ENCODE measurements around the gene IRF2BP2.
"Not testable (repeated sequence)": the region's sequence is repeated elsewhere in the genome, so short reads cannot be mapped to it uniquely, and the experiment has no call there.

IRF2BP2 gene

DNA sequence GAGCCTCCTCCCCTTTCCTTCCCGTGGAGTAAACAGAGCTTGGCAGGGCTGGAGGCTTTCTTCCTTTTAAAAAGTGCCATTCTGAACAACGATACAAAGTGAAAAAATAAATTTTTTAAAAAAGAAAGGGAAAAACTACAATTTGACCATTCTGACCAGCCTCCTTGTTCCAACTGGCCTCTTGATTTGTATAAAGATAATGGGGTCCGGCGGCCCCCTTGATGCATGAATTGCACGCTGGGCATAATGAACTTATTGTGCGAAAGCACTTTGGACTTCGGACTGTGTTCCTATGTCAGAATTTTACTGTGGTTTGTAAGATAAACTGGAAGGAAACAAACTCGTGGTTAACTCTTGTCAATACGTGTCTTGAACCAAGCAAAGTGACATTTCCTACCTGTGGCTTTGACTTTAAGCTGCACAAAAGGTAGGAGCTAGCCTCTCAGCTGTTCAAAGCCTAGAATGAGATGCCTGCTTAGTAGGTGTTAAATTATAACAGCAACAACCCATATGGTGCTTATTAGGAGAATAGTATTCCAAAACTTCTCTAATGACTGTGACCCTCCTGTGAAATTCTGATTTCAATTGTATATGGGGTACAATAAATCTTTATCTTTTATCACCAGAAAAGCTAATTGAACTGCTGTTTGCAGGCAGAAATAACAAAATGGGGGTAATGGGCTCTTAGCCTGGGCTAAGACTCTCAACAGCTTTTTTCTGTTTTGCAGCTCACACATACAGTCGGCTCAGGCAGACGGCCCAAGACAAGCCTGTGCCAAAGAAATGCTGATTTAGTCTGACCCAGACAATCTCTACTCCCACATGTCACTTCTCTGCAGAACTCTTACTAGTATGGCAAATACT lies 9.3 kb downstream of the IRF2BP2 start:
- no peak for DNase-seq

DNA sequence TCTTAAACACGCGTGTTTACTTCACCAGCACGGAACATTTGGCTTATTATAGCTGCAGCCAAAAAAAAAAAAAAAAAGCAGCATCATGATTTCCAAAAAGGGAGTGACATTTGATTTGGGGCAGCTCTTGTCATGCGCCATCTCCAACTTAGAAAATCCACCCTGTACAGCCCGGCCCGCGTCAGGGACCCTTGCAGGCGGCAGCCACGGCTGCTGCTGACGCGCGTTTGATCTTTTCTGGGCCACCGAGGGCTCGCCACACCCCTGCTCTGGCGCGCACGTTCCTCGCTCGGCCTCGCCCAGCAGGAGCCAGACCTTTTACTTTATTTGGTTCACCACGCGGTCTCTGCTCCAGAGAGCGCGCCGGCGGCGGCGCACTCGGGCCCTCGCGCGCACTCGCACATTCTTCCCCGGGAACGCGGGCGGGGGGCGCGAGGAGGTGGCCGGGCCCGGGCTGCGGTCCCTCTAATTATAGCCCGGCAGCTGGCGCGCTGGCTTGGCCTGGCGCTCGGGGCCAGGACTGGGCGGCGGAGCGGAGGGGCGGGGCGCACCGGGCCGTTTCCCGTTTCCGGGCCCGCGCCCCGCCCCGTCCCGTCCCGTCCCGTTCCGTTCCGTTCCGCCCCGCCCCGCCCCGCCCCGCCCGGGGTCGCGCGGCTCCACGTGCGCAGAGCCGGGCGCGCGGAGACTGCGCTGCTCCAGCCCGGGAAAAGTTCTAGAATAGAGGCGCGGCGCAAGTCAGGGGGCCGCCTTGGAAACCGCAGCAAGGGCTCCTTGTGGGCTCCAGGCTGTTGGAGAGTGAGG lies 10.2 kb downstream of the IRF2BP2 start:
- peak; percentile 60 to 62 for DNase-seq

GRCh38 chr1:234598974-234599616 lies 10.9 kb downstream of the IRF2BP2 start:
- no peak for DNase-seq

- DNase-seq, result no peak
Observed at GRCh38 chr1:234597894-234598293, 12.1 kb downstream of the IRF2BP2 start.

GRCh38 chr1:234595899-234596298 lies 14.1 kb downstream of the IRF2BP2 start:
- no peak for DNase-seq

DNA sequence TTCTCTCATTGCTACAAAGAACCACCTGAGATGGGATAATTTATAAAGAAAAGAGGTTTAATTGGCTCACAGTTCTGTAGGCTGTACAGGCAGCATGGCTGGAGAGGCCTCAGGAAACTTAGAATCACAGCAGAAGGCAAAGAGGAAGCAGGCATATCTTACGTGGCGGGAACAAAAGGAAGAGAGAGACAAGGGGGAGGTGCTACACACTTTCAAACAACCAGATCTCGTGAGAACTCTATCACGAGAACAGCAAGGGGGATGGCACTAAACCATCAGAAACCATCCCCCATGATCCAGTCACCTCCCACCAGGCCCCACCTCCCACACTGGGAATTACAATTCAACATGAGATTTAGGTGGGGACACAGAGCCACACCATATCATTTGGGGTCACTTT lies 15.4 kb downstream of the IRF2BP2 start:
- DNase-seq, result not testable (repeated sequence)

- no peak for DNase-seq
Observed at GRCh38 chr1:234593771-234594504, 16.0 kb downstream of the IRF2BP2 start.

DNA sequence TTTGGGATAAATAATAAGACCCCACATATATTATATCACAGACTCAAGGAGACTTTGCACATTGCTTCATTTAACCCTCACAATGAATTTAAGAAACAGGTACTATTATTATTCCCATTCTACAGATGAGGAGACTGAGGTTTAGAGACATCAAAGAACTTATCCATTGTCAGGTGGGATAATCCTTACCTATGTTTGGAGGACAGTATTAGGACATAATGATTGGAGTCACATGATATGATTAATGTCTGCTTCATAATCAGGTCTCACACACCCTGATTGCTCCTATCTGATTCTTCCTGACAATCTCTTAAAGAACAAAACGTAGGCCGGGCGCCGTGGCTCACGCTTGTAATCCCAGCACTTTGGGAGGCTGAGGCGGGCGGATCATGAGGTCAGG lies 16.9 kb downstream of the IRF2BP2 start:
- DNase-seq, result no peak

- no peak for DNase-seq
Observed at GRCh38 chr1:234592240-234592639, 17.7 kb downstream of the IRF2BP2 start.

- no peak for DNase-seq
Observed at GRCh38 chr1:234591131-234591530, 18.8 kb downstream of the IRF2BP2 start.

- DNase-seq, result no peak
Observed at GRCh38 chr1:234589854-234590620, 19.9 kb downstream of the IRF2BP2 start.

GRCh38 chr1:234589064-234589800 lies 20.7 kb downstream of the IRF2BP2 start:
- DNase-seq, result no peak

DNA sequence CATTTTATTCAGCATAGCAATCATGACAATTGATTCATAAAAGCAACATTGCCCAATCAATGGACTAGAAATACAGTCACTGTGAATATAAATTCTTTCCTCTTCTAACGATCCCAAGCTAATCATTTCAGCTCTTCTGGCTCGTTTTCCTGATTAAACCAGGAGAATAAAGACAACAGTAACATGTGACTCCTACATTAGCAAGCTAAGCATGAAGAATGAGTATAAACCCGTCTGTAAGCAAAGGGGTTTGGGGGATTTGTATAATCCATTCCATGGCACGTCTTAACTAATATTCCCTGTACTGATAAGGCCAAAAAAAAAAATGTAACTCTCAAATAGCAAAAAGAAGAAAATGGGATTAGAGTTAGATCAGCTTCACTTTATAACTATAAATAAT lies 21.6 kb downstream of the IRF2BP2 start:
- no peak for DNase-seq

DNA sequence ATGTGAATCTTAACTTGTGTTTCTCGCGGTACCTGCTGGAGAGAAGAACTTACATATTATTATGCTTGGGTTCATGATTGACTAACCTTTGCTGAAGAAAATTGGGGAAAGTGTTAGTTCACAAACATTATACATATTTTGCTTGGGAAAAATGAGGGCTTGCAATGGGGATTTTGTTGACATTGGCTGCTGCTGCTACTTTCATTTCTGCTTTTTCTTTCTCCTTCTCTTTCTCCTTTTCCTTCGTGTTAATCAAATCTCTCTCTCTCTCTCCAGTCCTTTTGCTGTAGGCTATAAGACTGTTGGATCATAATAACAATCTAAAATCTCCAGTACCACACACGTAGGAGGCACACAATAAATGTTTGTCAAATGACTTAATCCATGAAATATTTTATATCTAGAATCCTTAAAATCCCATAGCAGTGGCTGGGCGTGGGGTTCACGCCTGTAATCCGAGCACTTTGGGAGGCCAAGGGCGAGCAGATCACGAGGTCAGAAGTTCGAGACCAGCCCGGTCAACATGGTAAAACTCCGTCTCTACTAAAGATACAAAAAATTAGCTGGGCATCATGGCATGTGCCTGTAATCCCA lies 23.0 kb downstream of the IRF2BP2 start:
- no peak for DNase-seq

DNA sequence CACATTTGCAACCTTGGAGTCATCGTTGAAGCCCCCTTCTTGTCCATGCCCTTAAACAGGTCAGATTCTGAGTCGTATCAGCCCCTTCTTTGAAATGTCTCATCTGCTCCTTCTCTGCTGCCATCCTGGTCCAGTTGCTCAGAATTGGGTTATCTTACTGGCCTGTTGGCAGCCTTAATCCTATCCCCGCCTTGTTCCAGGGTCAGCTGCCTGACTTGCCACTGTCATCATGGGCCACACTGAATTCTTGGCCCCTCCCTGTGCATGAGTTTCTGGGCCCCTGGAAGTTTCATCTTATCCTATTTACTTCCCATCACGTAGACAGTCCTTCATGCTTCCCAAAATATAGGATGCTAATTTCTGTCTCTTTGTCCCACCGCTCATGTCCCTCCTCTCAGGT lies 23.7 kb downstream of the IRF2BP2 start:
- DNase-seq, result no peak

DNA sequence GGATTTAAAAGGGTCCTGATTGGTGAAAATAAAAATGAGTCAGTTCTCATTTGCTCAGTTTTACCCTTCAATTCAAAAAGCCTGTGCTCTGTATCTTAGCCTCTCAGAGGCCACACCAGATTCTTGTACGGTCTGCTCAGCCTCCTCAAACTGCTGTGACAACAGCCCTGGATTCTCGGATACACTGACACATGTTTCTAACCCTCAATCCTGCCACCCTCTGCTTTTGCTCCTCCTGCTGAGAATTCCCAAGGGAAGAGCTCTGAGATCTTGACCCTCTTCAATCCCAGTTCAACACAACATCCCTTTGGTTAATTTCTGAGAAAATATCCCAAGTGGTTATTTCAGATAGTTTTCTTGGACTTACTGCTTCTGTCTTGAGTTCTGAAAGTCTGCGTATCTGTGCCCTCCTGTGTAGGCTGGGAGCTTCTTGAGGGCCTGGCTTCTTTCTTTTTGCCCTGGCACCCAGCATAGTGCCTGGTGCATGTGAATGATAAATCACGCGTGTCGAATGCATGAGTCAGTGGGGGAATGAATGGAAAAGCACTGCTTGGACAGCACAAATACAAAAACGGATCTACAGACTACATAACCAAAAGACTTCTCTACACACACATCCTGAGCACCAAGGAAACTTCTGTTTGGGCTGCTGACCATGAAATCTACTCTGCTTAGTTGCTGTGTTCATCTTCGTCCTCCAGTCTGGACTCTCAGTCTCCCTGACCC lies 24.5 kb downstream of the IRF2BP2 start:
- DNase-seq, result no peak

DNA sequence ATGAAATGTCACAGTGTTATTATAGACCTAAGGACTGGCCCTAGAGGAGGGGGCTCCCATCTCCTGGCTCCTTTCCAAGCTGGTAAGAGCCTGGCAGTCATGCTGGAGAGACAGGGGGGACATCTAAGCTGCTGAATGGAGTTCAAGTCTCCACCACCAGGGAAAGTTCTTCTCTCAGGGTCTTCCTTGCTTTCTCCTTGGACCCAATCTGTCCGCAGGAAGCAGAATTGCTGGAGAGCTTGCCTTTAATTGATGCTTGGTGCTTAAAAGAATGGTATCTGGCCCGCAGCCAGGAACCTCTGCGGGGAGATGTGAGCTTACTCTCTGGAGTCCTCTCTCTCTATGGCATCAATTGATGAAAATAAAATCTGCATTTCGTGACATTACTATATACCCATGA lies 25.1 kb downstream of the IRF2BP2 start:
- no peak for DNase-seq

- DNase-seq, result no peak
Observed at GRCh38 chr1:234584420-234584805, 25.6 kb downstream of the IRF2BP2 start.

- DNase-seq, result no peak
Observed at GRCh38 chr1:234583755-234584419, 26.1 kb downstream of the IRF2BP2 start.
